ENCODE data around the gene ORMDL2. TPM values are rescaled to one million over a fixed set of nuclear protein-coding genes. Genes with fewer than 3 reads are reported as not detected.

The ORMDL2 gene
- total and polyA plus RNA-seq, 10 of the 15 experiments (the other 5 are each of a cell fraction or from before 2014, with no cell fraction given) = 15.0 to 135 (median 33.9) TPM

DNA sequence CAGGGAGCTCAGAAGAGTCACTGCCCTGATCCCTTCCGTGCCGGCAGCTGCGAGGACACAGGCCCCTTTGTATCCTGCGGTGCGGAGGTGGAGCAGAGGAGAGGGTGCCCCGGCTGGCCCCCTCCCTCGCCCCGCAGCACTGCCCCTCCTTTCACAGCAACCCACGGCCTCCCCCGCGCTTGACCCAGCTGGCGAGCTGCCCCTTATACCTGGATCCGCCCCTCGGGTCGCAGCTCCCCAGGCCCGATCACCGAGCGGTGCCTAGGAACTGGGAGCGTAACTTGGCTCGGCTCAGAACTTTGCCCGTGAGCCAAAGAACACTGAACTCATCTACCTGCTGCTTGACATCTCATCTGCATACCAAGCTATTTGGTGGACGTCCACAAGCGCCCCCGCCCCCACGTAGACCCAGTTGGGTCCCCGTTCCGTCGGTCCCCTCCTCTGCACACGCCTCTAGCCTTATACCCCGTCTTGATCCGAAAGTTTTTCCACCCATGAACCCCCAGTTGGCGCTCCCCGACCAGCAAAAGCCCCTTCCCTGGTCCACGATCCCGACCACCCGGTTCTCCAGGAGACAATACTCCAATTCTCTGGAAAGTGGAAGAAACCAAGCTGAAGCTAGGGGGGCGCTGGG, 12.2 kb downstream of the ORMDL2 start (continued):
- TF ChIP-seq, protein P1, sequence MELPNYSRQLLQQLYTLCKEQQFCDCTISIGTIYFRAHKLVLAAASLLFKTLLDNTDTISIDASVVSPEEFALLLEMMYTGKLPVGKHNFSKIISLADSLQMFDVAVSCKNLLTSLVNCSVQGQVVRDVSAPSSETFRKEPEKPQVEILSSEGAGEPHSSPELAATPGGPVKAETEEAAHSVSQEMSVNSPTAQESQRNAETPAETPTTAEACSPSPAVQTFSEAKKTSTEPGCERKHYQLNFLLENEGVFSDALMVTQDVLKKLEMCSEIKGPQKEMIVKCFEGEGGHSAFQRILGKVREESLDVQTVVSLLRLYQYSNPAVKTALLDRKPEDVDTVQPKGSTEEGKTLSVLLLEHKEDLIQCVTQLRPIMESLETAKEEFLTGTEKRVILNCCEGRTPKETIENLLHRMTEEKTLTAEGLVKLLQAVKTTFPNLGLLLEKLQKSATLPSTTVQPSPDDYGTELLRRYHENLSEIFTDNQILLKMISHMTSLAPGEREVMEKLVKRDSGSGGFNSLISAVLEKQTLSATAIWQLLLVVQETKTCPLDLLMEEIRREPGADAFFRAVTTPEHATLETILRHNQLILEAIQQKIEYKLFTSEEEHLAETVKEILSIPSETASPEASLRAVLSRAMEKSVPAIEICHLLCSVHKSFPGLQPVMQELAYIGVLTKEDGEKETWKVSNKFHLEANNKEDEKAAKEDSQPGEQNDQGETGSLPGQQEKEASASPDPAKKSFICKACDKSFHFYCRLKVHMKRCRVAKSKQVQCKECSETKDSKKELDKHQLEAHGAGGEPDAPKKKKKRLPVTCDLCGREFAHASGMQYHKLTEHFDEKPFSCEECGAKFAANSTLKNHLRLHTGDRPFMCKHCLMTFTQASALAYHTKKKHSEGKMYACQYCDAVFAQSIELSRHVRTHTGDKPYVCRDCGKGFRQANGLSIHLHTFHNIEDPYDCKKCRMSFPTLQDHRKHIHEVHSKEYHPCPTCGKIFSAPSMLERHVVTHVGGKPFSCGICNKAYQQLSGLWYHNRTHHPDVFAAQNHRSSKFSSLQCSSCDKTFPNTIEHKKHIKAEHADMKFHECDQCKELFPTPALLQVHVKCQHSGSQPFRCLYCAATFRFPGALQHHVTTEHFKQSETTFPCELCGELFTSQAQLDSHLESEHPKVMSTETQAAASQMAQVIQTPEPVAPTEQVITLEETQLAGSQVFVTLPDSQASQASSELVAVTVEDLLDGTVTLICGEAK (IDR thresholded peaks at IDR 0.05; ENCODE audit: borderline replicate concordance) = no peak
- TF ChIP-seq FOS (IDR thresholded peaks at IDR 0.05; ENCODE audit: borderline replicate concordance, extremely low read depth, insufficient read length) = no peak
- no peak for TF ChIP-seq RAD51 (IDR thresholded peaks at IDR 0.05)
- TF ChIP-seq, protein P2, sequence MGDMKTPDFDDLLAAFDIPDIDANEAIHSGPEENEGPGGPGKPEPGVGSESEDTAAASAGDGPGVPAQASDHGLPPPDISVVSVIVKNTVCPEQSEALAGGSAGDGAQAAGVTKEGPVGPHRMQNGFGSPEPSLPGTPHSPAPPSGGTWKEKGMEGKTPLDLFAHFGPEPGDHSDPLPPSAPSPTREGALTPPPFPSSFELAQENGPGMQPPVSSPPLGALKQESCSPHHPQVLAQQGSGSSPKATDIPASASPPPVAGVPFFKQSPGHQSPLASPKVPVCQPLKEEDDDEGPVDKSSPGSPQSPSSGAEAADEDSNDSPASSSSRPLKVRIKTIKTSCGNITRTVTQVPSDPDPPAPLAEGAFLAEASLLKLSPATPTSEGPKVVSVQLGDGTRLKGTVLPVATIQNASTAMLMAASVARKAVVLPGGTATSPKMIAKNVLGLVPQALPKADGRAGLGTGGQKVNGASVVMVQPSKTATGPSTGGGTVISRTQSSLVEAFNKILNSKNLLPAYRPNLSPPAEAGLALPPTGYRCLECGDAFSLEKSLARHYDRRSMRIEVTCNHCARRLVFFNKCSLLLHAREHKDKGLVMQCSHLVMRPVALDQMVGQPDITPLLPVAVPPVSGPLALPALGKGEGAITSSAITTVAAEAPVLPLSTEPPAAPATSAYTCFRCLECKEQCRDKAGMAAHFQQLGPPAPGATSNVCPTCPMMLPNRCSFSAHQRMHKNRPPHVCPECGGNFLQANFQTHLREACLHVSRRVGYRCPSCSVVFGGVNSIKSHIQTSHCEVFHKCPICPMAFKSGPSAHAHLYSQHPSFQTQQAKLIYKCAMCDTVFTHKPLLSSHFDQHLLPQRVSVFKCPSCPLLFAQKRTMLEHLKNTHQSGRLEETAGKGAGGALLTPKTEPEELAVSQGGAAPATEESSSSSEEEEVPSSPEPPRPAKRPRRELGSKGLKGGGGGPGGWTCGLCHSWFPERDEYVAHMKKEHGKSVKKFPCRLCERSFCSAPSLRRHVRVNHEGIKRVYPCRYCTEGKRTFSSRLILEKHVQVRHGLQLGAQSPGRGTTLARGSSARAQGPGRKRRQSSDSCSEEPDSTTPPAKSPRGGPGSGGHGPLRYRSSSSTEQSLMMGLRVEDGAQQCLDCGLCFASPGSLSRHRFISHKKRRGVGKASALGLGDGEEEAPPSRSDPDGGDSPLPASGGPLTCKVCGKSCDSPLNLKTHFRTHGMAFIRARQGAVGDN (IDR thresholded peaks at IDR 0.05) = 0 out of 2 replicates have a peak, but pooled peaks have one; percentile 4
- TF ChIP-seq, protein P3, sequence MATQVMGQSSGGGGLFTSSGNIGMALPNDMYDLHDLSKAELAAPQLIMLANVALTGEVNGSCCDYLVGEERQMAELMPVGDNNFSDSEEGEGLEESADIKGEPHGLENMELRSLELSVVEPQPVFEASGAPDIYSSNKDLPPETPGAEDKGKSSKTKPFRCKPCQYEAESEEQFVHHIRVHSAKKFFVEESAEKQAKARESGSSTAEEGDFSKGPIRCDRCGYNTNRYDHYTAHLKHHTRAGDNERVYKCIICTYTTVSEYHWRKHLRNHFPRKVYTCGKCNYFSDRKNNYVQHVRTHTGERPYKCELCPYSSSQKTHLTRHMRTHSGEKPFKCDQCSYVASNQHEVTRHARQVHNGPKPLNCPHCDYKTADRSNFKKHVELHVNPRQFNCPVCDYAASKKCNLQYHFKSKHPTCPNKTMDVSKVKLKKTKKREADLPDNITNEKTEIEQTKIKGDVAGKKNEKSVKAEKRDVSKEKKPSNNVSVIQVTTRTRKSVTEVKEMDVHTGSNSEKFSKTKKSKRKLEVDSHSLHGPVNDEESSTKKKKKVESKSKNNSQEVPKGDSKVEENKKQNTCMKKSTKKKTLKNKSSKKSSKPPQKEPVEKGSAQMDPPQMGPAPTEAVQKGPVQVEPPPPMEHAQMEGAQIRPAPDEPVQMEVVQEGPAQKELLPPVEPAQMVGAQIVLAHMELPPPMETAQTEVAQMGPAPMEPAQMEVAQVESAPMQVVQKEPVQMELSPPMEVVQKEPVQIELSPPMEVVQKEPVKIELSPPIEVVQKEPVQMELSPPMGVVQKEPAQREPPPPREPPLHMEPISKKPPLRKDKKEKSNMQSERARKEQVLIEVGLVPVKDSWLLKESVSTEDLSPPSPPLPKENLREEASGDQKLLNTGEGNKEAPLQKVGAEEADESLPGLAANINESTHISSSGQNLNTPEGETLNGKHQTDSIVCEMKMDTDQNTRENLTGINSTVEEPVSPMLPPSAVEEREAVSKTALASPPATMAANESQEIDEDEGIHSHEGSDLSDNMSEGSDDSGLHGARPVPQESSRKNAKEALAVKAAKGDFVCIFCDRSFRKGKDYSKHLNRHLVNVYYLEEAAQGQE (IDR thresholded peaks at IDR 0.05; ENCODE audit: low read depth, low read length) = no peak
- no peak for TF ChIP-seq CHD4 (IDR thresholded peaks at IDR 0.05)
- TF ChIP-seq, protein P4, sequence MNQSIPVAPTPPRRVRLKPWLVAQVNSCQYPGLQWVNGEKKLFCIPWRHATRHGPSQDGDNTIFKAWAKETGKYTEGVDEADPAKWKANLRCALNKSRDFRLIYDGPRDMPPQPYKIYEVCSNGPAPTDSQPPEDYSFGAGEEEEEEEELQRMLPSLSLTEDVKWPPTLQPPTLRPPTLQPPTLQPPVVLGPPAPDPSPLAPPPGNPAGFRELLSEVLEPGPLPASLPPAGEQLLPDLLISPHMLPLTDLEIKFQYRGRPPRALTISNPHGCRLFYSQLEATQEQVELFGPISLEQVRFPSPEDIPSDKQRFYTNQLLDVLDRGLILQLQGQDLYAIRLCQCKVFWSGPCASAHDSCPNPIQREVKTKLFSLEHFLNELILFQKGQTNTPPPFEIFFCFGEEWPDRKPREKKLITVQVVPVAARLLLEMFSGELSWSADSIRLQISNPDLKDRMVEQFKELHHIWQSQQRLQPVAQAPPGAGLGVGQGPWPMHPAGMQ (IDR thresholded peaks at IDR 0.05; ENCODE audit: borderline replicate concordance) = no peak
- TF ChIP-seq, protein P5, sequence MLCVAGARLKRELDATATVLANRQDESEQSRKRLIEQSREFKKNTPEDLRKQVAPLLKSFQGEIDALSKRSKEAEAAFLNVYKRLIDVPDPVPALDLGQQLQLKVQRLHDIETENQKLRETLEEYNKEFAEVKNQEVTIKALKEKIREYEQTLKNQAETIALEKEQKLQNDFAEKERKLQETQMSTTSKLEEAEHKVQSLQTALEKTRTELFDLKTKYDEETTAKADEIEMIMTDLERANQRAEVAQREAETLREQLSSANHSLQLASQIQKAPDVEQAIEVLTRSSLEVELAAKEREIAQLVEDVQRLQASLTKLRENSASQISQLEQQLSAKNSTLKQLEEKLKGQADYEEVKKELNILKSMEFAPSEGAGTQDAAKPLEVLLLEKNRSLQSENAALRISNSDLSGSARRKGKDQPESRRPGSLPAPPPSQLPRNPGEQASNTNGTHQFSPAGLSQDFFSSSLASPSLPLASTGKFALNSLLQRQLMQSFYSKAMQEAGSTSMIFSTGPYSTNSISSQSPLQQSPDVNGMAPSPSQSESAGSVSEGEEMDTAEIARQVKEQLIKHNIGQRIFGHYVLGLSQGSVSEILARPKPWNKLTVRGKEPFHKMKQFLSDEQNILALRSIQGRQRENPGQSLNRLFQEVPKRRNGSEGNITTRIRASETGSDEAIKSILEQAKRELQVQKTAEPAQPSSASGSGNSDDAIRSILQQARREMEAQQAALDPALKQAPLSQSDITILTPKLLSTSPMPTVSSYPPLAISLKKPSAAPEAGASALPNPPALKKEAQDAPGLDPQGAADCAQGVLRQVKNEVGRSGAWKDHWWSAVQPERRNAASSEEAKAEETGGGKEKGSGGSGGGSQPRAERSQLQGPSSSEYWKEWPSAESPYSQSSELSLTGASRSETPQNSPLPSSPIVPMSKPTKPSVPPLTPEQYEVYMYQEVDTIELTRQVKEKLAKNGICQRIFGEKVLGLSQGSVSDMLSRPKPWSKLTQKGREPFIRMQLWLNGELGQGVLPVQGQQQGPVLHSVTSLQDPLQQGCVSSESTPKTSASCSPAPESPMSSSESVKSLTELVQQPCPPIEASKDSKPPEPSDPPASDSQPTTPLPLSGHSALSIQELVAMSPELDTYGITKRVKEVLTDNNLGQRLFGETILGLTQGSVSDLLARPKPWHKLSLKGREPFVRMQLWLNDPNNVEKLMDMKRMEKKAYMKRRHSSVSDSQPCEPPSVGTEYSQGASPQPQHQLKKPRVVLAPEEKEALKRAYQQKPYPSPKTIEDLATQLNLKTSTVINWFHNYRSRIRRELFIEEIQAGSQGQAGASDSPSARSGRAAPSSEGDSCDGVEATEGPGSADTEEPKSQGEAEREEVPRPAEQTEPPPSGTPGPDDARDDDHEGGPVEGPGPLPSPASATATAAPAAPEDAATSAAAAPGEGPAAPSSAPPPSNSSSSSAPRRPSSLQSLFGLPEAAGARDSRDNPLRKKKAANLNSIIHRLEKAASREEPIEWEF (IDR thresholded peaks at IDR 0.05; ENCODE audit: insufficient replicate concordance, low read depth, low read length) = no peak
- TF ChIP-seq CHD1 (IDR thresholded peaks at IDR 0.05; ENCODE audit: low read depth, low read length) = no peak

Data from GM12878 (cell line).